ENCODE data around the gene ZNF205. TPM values are rescaled to one million over a fixed set of nuclear protein-coding genes. Genes with fewer than 3 reads are reported as not detected.

ZNF205 gene
- total and polyA plus RNA-seq, 2 of the 13 experiments (the other 11 are each of a cell fraction or from before 2014, with no cell fraction given) = 5.8 to 10.2 TPM

GRCh38 chr16:3158510-3159314, 46.3 kb downstream of the ZNF205 start (continued):
- TF ChIP-seq ZNF382 (CRISPR knock-in tag; IDR thresholded peaks at IDR 0.05; ENCODE audit: borderline replicate concordance) (no peak), XRCC5 (optimal IDR thresholded peaks at IDR 0.05; ENCODE audit: low read length) (peak; percentile 46), ZBTB37 (CRISPR knock-in tag; IDR thresholded peaks at IDR 0.05) (no peak), ZNF235 (CRISPR knock-in tag; IDR thresholded peaks at IDR 0.05; ENCODE audit: borderline replicate concordance) (no peak), ZNF142 (CRISPR knock-in tag; IDR thresholded peaks at IDR 0.05) (0 out of 2 replicates have a peak, but pooled peaks have one; percentile 23), ZNF251 (CRISPR knock-in tag; IDR thresholded peaks at IDR 0.05) (no peak), HNF1B (CRISPR knock-in tag; IDR thresholded peaks at IDR 0.05) (0 out of 2 replicates have a peak, but pooled peaks have one; percentile 45), SOX13 (IDR thresholded peaks at IDR 0.05) (no peak), SOX13 (CRISPR knock-in tag; conservative IDR thresholded peaks at IDR 0.05 in 1 of 2, IDR thresholded peaks at IDR 0.05 in 1 of 2) (0 out of 4 replicates have a peak, but pooled peaks of 1 of the 2 experiments have one; percentile 6), MIXL1 (CRISPR knock-in tag; IDR thresholded peaks at IDR 0.05) (peak; percentile 38; the same call in 1 of the 2 replicates), GRHL1 (CRISPR knock-in tag; conservative IDR thresholded peaks at IDR 0.05) (no peak), ZNF772 (CRISPR knock-in tag; IDR thresholded peaks at IDR 0.05) (0 out of 2 replicates have a peak, but pooled peaks have one; percentile 30), ZNF260 (CRISPR knock-in tag; IDR thresholded peaks at IDR 0.05; ENCODE audit: borderline replicate concordance, low read depth) (no peak), PHF21A (CRISPR knock-in tag; IDR thresholded peaks at IDR 0.05) (peak; percentile 75), ZNF850 (CRISPR knock-in tag; conservative IDR thresholded peaks at IDR 0.05) (0 out of 2 replicates have a peak, but pooled peaks have one; percentile 78), ZNF232 (CRISPR knock-in tag; IDR thresholded peaks at IDR 0.05; ENCODE audit: borderline replicate concordance) (no peak), SMAD3 (CRISPR knock-in tag; IDR thresholded peaks at IDR 0.05) (no peak), ZNF790 (CRISPR knock-in tag; IDR thresholded peaks at IDR 0.05; ENCODE audit: borderline replicate concordance) (0 out of 2 replicates have a peak, but pooled peaks have one; percentile 29)

Data from HepG2 (cell line).